GM20000 (cell line): Measurements from ENCODE around the gene FNBP1L.
"Not testable (repeated sequence)": the region's sequence is repeated elsewhere in the genome, so short reads cannot be mapped to it uniquely, and the experiment has no call there.

Experiments
- DNase-seq: peaks from one replicate; pipeline ENCODE4 v3.0.0; 2012; ENCODE audit warnings: low spot score
- TF ChIP-seq, protein P1 (sequence below): IDR thresholded peaks from 2 replicates; pipeline ENCODE4 v1.5.1; 2012; ENCODE audit warnings: mild to moderate bottlenecking, control low read depth; ENCODE audit errors: extremely low read depth, missing control alignments

The FNBP1L gene

GRCh38 chr1:93542398-93542797 lies 94.5 kb downstream of the FNBP1L start:
- DNase-seq: no peak
- TF ChIP-seq, protein P1, sequence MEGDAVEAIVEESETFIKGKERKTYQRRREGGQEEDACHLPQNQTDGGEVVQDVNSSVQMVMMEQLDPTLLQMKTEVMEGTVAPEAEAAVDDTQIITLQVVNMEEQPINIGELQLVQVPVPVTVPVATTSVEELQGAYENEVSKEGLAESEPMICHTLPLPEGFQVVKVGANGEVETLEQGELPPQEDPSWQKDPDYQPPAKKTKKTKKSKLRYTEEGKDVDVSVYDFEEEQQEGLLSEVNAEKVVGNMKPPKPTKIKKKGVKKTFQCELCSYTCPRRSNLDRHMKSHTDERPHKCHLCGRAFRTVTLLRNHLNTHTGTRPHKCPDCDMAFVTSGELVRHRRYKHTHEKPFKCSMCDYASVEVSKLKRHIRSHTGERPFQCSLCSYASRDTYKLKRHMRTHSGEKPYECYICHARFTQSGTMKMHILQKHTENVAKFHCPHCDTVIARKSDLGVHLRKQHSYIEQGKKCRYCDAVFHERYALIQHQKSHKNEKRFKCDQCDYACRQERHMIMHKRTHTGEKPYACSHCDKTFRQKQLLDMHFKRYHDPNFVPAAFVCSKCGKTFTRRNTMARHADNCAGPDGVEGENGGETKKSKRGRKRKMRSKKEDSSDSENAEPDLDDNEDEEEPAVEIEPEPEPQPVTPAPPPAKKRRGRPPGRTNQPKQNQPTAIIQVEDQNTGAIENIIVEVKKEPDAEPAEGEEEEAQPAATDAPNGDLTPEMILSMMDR: no peak

DNA sequence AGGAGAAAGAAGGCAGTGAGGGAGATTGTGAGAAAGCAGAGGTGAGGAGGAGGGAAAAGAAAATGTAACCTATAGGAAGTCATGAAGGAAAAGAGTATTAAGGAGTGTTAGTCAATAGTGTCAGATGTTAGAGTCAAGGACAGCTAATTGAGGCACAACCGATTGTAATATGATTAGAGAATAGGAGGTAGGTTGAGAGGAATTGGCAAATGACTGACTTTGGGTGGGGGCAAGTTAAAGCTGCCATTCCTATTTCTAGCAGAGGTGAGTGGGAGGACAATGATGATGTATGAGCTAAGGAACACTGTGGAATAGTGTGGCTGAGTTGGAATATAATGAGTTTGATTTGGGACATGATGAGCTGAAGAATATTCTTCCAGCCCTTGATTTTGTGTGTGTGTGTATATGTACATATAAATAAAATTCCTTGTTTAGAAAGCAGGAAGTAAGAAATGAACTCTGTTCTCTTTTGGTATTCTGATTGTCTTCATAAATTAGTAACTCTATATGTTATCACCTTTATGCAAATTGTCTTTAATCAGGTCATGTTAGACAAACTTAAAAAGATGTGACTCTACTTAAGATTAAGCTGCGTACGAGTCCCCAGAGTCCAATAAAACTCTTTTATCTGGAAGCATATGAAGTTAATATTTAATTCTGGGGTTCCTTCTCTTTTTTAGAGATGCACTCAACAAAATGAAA lies 98.4 kb downstream of the FNBP1L start:
- no peak for DNase-seq
- TF ChIP-seq, protein P1: no peak

GRCh38 chr1:93549131-93549530 lies 101.2 kb downstream of the FNBP1L start:
- DNase-seq: no peak
- TF ChIP-seq, protein P1: no peak

GRCh38 chr1:93549811-93550210 lies 101.9 kb downstream of the FNBP1L start:
- TF ChIP-seq, protein P1: no peak
- DNase-seq: no peak

- TF ChIP-seq, protein P1: no peak
- no peak for DNase-seq
Observed at GRCh38 chr1:93552741-93553455, 105.0 kb downstream of the FNBP1L start.

DNA sequence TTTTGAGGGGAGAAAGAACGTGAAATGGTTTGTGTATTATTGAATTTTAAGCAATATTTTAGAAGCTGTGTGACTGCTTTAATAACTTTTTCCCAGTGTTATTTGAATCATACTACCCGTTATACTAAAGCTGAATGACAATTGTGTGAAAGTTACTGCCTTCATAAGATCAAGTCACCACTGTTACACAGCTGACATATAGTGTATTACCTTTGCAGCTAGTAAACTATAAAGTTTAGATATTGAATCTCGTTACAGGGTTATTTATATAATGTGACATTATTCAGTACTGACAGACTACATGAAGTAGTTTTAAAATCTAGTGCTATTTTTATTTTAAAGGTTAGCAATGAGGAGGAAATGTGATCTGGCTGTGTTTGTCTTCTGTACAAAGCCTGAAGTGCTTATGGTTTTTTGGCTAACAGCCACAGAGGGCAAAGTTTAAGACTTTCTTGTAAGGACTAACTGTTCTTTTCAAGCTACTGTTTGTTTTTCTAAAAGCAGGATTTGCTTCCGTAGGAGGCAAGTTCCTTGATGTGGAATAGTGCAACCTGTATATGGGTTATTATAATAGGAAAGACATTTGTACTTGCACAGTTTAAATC lies 106.1 kb downstream of the FNBP1L start:
- not testable (repeated sequence) for DNase-seq

DNA sequence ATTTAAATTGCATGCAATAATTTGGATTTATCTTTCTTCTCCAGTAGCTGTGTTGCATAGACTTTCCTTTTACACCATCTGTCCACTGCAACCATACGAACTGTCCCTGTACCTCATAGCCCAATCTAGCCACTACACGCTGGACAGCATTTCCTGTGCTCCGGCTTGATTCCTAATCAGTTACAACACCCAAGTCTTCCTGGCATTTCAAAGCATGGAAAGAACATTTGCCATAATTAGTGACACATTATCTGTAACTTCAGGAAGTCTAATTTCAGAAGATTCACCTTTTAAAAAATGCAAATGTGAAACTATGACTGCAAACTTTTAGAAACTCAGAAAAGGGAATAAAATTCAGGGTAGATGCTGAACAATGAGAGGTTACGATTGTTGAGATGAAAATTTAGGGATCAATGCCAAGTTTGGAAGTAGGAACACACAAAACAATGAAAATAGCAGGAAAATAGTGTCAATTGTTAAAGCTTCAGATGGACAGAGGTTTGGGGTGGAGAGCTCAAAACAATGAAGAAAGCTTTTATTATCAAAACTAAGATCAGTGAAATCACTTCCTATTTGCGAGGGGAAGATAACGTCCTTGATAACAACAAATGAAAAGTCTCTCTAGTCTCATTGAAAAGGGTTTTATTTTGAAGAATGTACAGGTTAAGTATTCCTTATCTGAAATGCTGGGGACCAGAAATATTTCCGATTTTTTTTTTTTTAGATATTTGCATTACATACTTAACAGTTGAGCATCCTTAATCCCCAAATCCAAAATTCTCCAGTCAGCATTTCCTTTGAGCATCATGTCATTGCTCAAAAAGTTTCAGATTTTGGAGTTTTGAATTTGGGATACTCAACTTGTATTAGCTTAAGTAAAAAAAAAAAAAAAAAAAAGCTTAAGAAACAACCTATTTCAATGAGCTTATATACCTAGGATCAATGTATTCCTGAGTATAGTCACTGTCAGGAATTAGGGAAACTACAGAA lies 107.3 kb downstream of the FNBP1L start:
- DNase-seq: no peak
- TF ChIP-seq, protein P1: no peak
